ENCODE measurements around the gene F11R. TPM values are rescaled to one million over a fixed set of nuclear protein-coding genes. Genes with fewer than 3 reads are reported as not detected.
A peak's percentile ranks its signal among the peaks of the same experiment; 100 is the strongest.

The F11R gene
- total RNA-seq, 2 donors from 2014 or later = 13.0 to 110 TPM

DNA sequence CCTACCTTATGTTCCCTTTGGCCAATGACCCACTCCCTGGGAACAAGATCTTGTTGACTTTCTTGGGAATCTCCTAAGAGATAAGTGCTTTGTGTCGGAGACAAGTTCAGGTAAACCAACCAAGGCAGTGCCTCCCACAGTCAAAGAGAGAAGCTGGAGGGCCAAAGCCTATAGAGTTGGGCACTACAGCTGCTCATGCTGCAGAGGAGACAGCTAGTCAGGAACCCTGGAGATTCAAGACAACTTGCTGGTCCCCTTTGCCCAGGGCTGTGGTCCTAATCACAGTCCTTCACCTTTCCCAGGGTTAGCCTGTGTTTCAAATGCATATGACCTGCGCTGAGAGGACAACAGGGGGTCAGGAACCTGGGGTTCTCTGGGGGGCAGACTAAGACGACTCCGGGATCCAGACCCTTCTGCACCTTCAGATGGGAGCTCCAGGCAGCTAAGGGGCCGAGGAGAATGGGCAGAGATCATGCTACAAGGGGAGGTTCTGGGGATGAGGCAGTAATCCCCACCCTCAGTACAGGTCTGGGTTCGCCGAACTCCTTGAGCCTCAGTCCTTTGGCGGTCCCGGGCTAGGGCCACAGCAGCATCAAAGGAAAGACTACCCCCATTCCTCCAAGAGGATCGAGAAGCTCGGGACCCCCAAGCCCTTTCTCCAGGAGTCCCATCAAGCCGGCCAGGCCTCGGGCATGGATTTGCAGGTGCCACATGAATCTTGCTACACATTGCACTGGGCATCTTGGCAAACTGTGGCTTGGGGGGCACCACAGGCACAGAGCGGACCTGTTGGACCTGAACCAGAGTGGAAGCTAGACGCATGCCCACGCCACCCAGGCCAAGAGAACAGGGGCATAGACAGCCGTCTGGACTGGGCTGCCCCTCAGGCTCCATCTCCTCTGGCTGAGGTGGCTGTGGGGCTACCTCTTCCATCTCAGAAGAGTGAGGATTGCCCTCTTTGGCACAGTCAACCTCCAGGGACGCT is 26.8 kb upstream of the F11R start:
- H3K4me3 Mint-ChIP-seq = peak overlapping the region; percentile 93
- peaks cover 87% of the 10 kb centered on the region for H3K36me3 Mint-ChIP-seq (ENCODE audit: low read depth)
- H3K27ac Mint-ChIP-seq = peak overlapping the region; percentile 98
- H3K9me3 Mint-ChIP-seq = no peaks in the 10 kb centered on the region
- no peak for ATAC-seq (replicated peaks)
- H3K27me3 Mint-ChIP-seq = no peaks in the 10 kb centered on the region
- H3K4me1 Mint-ChIP-seq = peaks cover 22% of the 10 kb centered on the region

DNA sequence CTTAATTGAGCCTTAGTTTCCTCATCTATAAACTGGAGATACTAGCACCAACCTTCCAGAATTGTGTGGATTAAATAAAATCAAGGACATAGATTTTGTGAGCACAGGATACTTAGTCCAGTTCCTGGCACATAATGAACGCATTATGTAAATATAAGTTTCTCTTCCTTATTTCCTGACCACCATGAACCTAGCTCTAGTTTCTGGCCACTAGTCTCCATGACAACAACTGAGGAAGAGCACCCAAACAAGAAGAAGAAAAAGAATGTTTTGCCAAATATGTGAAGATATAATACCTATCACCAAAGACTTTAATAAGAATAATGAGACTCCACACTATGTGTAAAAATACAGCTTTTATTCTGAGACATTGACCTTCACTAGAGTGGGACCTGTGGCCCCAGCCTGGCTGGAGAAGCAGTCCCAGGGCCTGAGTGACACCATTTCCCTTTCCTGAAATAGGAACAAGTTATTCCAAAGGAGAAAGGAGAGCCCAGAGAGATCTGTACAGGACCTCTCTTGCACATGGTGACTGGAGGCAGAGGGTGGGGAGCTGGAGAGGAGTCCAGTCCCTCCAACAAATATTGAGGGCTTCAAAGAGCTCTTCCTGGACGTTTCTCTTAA is 25.8 kb upstream of the F11R start:
- Mint-ChIP-seq H3K36me3 (ENCODE audit: low read depth) (peaks cover 87% of the 10 kb centered on the region), H3K4me1 (peaks cover 26% of the 10 kb centered on the region), H3K9me3 (no peaks in the 10 kb centered on the region), H3K27me3 (no peaks in the 10 kb centered on the region), H3K4me3 (peak overlapping the region; percentile 93), H3K27ac (peak overlapping the region; percentile 98)
- no peak for ATAC-seq (replicated peaks)

DNA sequence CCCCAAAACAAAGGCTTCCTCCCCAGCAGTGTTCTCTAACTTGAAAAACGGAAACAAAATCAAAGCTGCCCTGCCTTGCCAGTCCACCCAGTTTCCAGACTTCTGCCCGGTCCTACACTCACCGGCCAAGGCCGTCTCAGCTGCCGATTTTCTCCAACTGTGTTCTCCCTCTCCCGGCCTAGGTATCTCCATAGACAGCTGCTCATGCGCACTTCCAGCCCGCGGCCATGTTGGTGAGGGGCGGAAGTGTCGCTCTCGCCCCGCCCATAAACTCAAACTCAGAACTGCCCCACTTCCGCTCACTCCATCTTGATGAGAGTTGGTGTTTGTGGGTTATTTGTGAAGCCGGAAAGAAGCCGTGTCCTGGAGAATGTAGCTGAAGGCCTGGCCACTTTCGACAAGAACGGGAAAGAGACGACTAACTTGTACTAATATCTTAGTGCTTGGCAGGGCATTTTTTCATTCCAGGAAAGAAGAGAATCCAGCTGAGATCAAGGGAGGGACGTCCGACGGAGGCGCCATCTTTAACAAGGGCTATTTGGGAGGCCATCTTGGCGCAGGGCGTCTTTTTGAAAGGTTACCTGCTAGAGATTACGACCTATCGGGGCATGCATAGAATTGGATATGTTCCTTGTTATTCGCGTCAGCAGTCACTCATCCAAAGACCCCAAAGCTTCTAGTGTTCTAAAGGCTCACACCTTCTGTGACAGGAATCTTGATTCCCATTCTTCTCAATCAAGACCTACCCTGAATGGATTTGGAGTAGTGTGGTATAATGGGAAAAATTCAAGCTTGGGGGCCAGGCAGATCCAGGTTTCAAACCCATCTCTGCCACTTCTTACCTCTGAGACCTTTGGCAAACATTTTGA is 25.0 kb upstream of the F11R start, which contains the start of gene USF1:
Gene USF1, minus strand, starts transcription at position 242 of the 869 bp plus-strand sequence. CDS start 2,702 bp downstream, outside the sequence.
- Mint-ChIP-seq H3K4me1 (peaks cover 30% of the 10 kb centered on the region), H3K27ac (peak within 1 kb of the TSS; percentile 98), H3K36me3 (ENCODE audit: low read depth) (peaks cover 87% of the 10 kb centered on the region), H3K27me3 (no peaks in the 10 kb centered on the region), H3K9me3 (no peaks in the 10 kb centered on the region), H3K4me3 (peak within 1 kb of the TSS; percentile 93)
- ATAC-seq (replicated peaks) = peak; percentile 89

DNA sequence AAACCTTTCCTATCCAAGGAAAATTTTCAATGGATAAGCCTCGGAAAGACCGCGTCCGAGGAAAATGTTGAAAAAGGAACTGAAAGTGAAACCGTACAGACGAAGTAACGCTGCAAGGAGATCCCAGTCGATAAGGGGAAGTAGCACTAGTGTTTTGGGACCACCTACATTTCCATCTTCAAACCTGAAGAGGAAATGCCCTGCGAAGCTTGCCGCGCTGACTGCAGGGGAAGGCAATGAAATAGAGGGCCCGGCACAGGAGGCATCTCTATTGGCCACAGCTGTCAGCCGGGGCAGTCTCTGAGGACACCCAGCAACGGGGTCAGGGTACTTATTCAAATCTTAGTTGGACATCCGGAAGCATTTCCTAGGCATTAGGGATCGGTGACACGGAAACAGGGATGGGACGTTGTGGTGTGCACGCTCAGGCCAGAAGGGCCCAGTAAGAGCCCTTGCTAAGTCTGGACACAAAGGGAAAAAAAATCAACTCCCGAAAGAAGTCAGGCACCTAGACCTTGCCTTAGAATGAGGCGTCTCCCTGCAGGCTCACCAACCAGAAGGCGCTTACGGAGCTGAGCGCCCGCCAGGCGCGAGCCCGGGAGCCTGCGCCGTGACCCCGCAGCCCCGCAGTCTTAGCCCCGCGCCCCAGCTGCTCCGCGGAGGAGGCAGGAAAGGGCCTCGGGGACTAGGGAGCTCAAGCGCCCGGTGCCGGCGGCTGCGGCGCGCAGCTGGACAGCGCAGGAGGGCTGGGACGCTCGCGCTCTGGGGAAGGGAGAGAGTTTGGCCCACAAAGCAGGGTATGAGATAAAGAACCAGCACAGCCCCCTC is 24.2 kb upstream of the F11R start:
- peak overlapping the region; percentile 98 for H3K27ac Mint-ChIP-seq
- peak overlapping the region; percentile 93 for H3K4me3 Mint-ChIP-seq
- H3K4me1 Mint-ChIP-seq = peaks cover 30% of the 10 kb centered on the region
- no peaks in the 10 kb centered on the region for H3K27me3 Mint-ChIP-seq
- peak; percentile 53 for ATAC-seq (replicated peaks)
- no peaks in the 10 kb centered on the region for H3K9me3 Mint-ChIP-seq
- peaks cover 87% of the 10 kb centered on the region for H3K36me3 Mint-ChIP-seq (ENCODE audit: low read depth)

DNA sequence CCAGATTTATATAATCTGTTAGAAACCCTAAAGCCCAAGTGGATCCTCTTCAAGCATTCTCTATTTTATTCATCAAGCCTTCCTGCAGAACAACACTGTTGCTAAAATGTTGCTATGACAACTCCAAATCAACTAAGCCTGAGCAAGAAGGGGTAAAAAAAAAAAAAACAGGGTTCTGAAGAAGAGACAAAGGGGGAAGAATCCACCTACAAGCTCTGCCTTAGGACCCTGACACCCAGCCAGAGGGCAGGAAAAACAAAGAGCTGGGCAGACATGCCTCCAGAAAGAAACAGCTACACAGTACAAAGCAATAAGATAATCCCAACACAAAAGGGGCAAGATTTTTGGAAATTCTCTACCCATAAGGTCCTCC is 23.6 kb upstream of the F11R start:
- peak overlapping the region; percentile 93 for H3K4me3 Mint-ChIP-seq
- peaks cover 87% of the 10 kb centered on the region for H3K36me3 Mint-ChIP-seq (ENCODE audit: low read depth)
- peak overlapping the region; percentile 98 for H3K27ac Mint-ChIP-seq
- no peaks in the 10 kb centered on the region for H3K27me3 Mint-ChIP-seq
- ATAC-seq (replicated peaks) = no peak
- no peaks in the 10 kb centered on the region for H3K9me3 Mint-ChIP-seq
- H3K4me1 Mint-ChIP-seq = peaks cover 30% of the 10 kb centered on the region

DNA sequence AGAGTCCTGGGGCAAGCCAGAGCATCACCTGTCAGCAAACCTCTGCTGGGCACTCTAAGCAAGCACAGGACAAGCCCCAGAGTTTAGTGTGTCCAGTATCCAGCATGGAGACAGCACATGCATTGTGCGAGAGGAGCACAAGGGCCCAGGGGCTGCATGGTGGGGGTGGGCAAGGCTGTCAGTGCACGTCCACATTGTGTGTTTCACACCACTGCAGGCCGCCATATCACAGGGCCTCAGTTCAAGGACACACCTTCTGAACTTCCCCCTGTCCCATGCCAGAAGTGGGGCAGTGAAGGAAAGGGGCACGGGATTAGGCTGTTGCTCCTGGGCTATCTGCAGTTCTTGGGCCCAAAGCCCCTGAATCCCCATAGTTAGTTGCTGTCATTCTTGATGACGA is 18.6 kb upstream of the F11R start:
- H3K4me1 Mint-ChIP-seq = peaks cover 17% of the 10 kb centered on the region
- ATAC-seq (replicated peaks) = no peak
- no peaks in the 10 kb centered on the region for H3K27me3 Mint-ChIP-seq
- H3K9me3 Mint-ChIP-seq = no peaks in the 10 kb centered on the region
- H3K36me3 Mint-ChIP-seq (ENCODE audit: low read depth) = peaks cover 75% of the 10 kb centered on the region
- H3K27ac Mint-ChIP-seq = peak overlapping the region; percentile 87
- peak overlapping the region; percentile 92 for H3K4me3 Mint-ChIP-seq

DNA sequence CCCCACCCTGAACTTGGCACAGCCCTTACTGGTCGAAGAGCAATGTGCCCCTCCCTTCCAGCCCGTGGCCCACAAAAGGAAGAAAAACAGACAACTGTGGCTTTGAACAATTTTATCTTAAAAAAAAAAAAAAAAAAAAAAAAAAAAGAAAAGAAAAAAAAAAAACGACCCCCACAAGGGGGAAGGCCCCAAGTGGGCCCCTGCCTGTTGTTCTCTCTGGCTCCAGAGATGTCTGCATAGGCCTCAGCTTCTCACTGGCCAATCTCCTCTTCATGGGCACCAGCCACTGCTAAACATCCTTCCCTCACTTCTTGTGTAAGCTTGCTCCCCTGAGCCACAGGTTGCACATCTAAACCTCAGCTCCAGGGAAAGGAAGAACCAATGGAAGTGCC is 18.2 kb upstream of the F11R start:
- Mint-ChIP-seq H3K4me1 (peaks cover 13% of the 10 kb centered on the region), H3K9me3 (no peaks in the 10 kb centered on the region), H3K36me3 (ENCODE audit: low read depth) (peaks cover 71% of the 10 kb centered on the region), H3K27me3 (no peaks in the 10 kb centered on the region), H3K4me3 (peak overlapping the region; percentile 92), H3K27ac (peak overlapping the region; percentile 87)
- no peak for ATAC-seq (replicated peaks)

DNA sequence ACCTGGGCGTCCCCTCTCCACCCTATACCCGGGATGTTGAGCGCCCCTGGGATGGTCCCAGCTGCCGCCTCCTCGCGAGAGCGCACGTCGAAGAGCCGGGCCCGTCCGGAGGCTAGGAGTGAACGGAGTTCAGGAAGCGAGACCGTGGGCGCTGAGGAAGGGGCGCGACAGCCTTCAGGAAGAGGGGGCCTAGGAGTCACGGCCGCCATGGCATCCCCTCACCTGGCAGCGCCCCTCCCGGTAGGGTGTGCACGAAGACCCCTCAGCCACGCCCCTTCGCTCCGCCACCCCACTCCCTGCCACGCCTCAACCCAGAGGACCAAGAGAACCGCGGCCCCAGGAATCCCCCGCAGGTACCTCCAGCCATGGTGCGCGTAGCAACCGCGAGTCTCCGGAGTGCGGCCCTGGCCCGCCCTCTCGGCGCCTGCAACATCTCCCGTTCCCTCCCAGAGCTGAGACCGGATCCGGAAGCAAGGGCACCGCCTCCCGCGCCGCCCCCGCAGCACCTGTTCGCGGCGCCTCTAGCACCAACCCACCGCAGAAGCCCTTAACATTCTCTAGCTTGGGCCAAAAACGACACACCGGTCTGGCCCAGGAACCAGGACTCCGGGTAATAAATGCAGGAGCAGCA is 17.7 kb upstream of the F11R start, which contains the start of gene TSTD1:
Gene TSTD1, minus strand, starts transcription at position 442 of the 631 bp plus-strand sequence. Its CDS starts 75 bp downstream, at position 367.
- ATAC-seq (replicated peaks) = peak; percentile 90
- Mint-ChIP-seq H3K4me3 (peak within 1 kb of the TSS; percentile 92), H3K27me3 (no peaks in the 10 kb centered on the region), H3K36me3 (ENCODE audit: low read depth) (peaks cover 68% of the 10 kb centered on the region), H3K4me1 (peaks cover 12% of the 10 kb centered on the region), H3K9me3 (no peaks in the 10 kb centered on the region), H3K27ac (peak within 1 kb of the TSS; percentile 87)

DNA sequence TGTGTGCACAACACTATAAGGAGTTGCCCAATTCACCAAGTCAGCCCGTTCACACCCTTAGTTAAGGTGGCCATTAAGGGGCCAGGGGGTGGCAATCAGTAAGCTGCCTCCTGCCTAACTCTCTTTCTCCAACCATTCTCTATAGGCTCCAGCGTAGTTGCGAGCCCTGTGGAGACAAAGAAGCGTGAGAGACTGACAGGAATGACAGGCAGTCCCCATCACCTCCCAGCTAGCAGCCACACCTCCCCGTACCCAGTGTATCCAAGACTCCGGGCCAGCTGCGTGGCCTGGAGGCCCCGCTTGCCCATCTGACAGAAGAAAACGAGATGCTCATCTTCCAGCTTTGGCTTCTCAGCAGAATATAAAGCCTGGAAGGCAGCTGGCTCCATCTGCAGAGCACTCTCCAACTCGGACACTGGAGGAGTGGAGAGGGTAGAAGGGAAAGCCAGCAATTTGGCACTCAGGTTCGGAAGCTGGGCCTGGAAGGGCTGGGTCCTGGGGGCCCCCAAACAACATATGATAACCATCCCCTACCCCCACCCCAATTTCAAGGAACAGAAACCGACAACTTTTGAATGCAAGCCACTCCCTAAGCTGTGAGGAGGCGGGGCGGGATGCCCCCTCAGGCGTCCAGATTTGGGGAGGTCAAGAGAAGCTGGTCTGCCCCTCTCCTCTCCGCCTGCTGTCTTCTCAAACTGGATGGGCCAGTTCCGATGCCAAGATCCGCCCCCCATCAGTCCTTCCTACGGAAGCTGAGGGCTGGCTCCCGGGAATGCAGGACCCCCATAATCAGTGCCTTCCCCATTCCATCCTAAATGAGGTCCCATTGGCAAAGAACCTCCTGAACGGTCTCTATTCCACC is 16.9 kb upstream of the F11R start:
- Mint-ChIP-seq H3K27me3 (no peaks in the 10 kb centered on the region), H3K4me1 (peaks cover 13% of the 10 kb centered on the region), H3K27ac (peak overlapping the region; percentile 87), H3K36me3 (ENCODE audit: low read depth) (peaks cover 61% of the 10 kb centered on the region), H3K9me3 (no peaks in the 10 kb centered on the region), H3K4me3 (peak overlapping the region; percentile 92)
- ATAC-seq (replicated peaks) = no peak

DNA sequence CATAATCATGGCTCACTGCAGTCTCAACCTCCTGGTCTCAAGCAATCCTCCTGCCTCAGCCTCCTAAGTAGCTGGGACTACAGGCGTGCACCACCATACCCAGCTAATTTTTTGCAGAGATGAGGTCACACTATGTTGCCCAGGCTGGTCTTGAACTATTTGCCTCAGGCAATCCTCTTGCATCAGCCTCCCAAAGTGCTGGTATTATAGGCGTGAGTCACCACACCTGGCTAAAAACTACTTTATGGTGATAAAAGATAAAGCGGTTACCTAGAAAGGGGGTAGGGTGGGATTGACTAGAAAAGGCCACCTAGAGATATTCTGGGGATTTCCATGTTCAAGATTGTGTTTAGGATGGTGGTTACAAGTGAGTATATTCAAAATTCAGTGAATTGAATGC is 12.8 kb upstream of the F11R start:
- Mint-ChIP-seq H3K4me3 (no peak overlapping the region), H3K27ac (no peak overlapping the region), H3K27me3 (no peaks in the 10 kb centered on the region), H3K9me3 (no peaks in the 10 kb centered on the region), H3K4me1 (peaks cover 11% of the 10 kb centered on the region), H3K36me3 (ENCODE audit: low read depth) (peaks cover 30% of the 10 kb centered on the region)
- peak; percentile 16 for ATAC-seq (replicated peaks)

DNA sequence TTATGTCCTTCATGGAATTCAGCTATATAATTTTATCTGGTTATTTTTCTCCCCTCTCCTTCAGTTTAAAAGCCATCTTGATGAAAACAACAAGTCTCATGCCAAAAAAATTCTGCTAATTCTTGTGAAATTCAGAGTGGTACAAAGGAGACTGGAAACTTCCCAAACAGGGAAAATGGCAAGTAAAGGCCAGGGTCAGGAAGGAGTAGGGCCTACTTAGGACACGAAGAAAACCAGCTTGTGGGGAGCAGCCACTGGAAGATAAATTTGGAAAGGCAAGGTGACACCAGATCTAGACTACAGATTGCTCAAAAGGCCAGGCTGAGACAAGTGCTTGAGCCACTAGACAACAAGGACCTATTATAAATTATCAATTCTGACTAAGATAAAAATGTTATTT is 11.5 kb upstream of the F11R start:
- Mint-ChIP-seq H3K4me1 (peaks cover 11% of the 10 kb centered on the region), H3K36me3 (ENCODE audit: low read depth) (peaks cover 16% of the 10 kb centered on the region), H3K9me3 (no peaks in the 10 kb centered on the region), H3K27me3 (no peaks in the 10 kb centered on the region), H3K27ac (peak overlapping the region; percentile 15), H3K4me3 (peak overlapping the region; percentile 52)
- ATAC-seq (replicated peaks) = no peak

DNA sequence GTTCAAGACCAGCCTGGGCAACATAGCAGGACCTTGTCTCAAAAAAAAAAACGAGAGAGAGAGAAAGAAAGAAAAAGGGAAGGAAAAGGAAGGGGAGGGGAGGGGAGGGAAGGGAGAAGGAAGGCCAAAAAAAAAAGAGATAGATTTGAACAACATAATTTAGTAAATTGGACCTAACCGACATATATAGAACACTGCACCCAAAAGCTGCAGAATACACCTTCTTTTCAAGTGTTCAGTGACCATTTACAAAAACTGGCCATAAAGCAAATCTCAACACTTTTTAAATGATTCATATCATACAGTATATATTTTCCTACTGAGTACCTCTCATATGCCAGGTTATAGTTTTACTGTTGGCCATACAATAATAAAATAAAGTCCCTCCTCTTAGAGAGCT is 10.9 kb upstream of the F11R start:
- H3K36me3 Mint-ChIP-seq (ENCODE audit: low read depth) = peaks cover 16% of the 10 kb centered on the region

More for the DNA sequence above, 10.9 kb upstream of the F11R start:
- Mint-ChIP-seq H3K27me3 (no peaks in the 10 kb centered on the region), H3K4me1 (peaks cover 15% of the 10 kb centered on the region), H3K4me3 (peak overlapping the region; percentile 38), H3K27ac (peak overlapping the region; percentile 70), H3K9me3 (no peaks in the 10 kb centered on the region)
- no peak for ATAC-seq (replicated peaks)
